Osteoblast (primary cell): ENCODE results near the gene AP1S2. TPM values are rescaled to one million over a fixed set of nuclear protein-coding genes. Genes with fewer than 3 reads are reported as not detected.

Experiments
- DNase-seq: peaks from one replicate; pipeline ENCODE4 v3.0.0; 2011; ENCODE audit warnings: low spot score, mixed read lengths; ENCODE audit not compliant: insufficient read length; ENCODE audit errors: missing footprints
- H2AFZ ChIP-seq: 2 replicates; pipeline ENCODE4 v1.6.0; 2011; ENCODE audit warnings: mild to moderate bottlenecking, low read length
- H3K27ac ChIP-seq: 2 replicates; pipeline ENCODE4 v1.5.1; 2011; ENCODE audit warnings: mild to moderate bottlenecking, low read depth, low read length, moderate library complexity
- H3K27me3 ChIP-seq: 2 replicates; pipeline ENCODE4 v1.6.0; 2012; ENCODE audit warnings: mild to moderate bottlenecking, control low read depth, inconsistent platforms, low read length, moderate library complexity; ENCODE audit not compliant: insufficient read depth
- H3K36me3 ChIP-seq: 2 replicates; pipeline ENCODE4 v1.5.1; 2011; ENCODE audit warnings: mild to moderate bottlenecking, low read length, control low read depth, moderate library complexity; ENCODE audit not compliant: insufficient read depth
- H3K4me1 ChIP-seq: 2 replicates; pipeline ENCODE4 v1.5.1; 2011; ENCODE audit warnings: mild to moderate bottlenecking, low read length, control low read depth, moderate library complexity; ENCODE audit not compliant: insufficient read depth
- H3K4me2 ChIP-seq: 2 replicates; pipeline ENCODE4 v1.6.0; 2011; ENCODE audit warnings: mild to moderate bottlenecking, low read length; ENCODE audit not compliant: insufficient read depth
- H3K4me3 ChIP-seq: fragments of 200-600 bp; sonication (generic); 3 replicates; pipeline ENCODE4 v1.5.1; 2012; ENCODE audit warnings: mild to moderate bottlenecking, low read length, inconsistent platforms; ENCODE audit not compliant: insufficient read depth
- H3K79me2 ChIP-seq: 2 replicates; pipeline ENCODE4 v1.6.0; 2012; ENCODE audit warnings: mild to moderate bottlenecking, low read length, control low read depth, inconsistent platforms; ENCODE audit not compliant: insufficient read depth
- H3K9me3 ChIP-seq: 2 replicates; pipeline ENCODE4 v1.5.1; 2011; ENCODE audit warnings: low read depth, low read length, control low read depth
- H4K20me1 ChIP-seq: 2 replicates; pipeline ENCODE4 v1.6.0; 2012; ENCODE audit warnings: mild to moderate bottlenecking, low read length, control low read depth; ENCODE audit not compliant: insufficient read depth
- CTCF ChIP-seq: IDR thresholded peaks from 2 replicates; pipeline ENCODE4 v1.5.1; 2011; ENCODE audit warnings: mild to moderate bottlenecking, low read depth, low read length, moderate library complexity; ENCODE audit errors: extremely low read depth
- total RNA-seq: library from RNA; depleted of rRNA; stranded (reverse); fragments of >200 nt; gene quantifications from 2 replicates; pipeline ENCODE4 v1.2.3, GENCODE V29; 2012

The AP1S2 gene
- 14.8 and 15.9 TPM in 2 replicates for total RNA-seq

- no peaks in the 10 kb centered on the region for H3K9me3 ChIP-seq
- TF ChIP-seq CTCF: no peak
- peak within 1 kb of the TSS; percentile 31 for H3K27ac ChIP-seq
- H4K20me1 ChIP-seq: no peaks in the 10 kb centered on the region
- H3K4me2 ChIP-seq: peak within 1 kb of the TSS; percentile 98
- peaks cover 2% of the 10 kb centered on the region for H3K79me2 ChIP-seq
- peak within 1 kb of the TSS; percentile 99 for H2AFZ ChIP-seq
- peaks cover 26% of the 10 kb centered on the region for H3K27me3 ChIP-seq
- no peaks in the 10 kb centered on the region for H3K36me3 ChIP-seq
- H3K4me1 ChIP-seq: peaks cover 7% of the 10 kb centered on the region
- DNase-seq: peak; percentile 99
- H3K4me3 ChIP-seq: peak within 1 kb of the TSS; percentile 81
Measured at GRCh38 chrX:15854712-15855567, at the start of gene AP1S2. AP1S2 (minus strand) TSS chrX:15854813; CDS start chrX:15852524, 2,289 bp downstream.

GRCh38 chrX:15903186-15903681 lies 48.6 kb upstream of the AP1S2 start:
- H3K4me3 ChIP-seq: no peak overlapping the region
- DNase-seq: no peak
- peaks cover 8% of the 10 kb centered on the region for H3K27me3 ChIP-seq
- H2AFZ ChIP-seq: no peak overlapping the region
- no peaks in the 10 kb centered on the region for H4K20me1 ChIP-seq
- H3K9me3 ChIP-seq: no peaks in the 10 kb centered on the region
- H3K4me1 ChIP-seq: no peaks in the 10 kb centered on the region
- H3K79me2 ChIP-seq: no peaks in the 10 kb centered on the region
- no peak overlapping the region for H3K4me2 ChIP-seq
- no peak for TF ChIP-seq CTCF
- H3K36me3 ChIP-seq: no peaks in the 10 kb centered on the region
- H3K27ac ChIP-seq: no peak overlapping the region

- DNase-seq: no peak
- H3K4me2 ChIP-seq: no peak overlapping the region
- H3K9me3 ChIP-seq: no peaks in the 10 kb centered on the region
- H3K36me3 ChIP-seq: no peaks in the 10 kb centered on the region
- TF ChIP-seq CTCF: no peak
- no peaks in the 10 kb centered on the region for H3K79me2 ChIP-seq
- H3K4me3 ChIP-seq: no peak overlapping the region
- no peaks in the 10 kb centered on the region for H3K4me1 ChIP-seq
- H3K27me3 ChIP-seq: peaks cover 5% of the 10 kb centered on the region
- H4K20me1 ChIP-seq: no peaks in the 10 kb centered on the region
- H3K27ac ChIP-seq: no peak overlapping the region
- no peak overlapping the region for H2AFZ ChIP-seq
Measured at GRCh38 chrX:15895334-15895733, 40.7 kb upstream of the AP1S2 start.

GRCh38 chrX:15894724-15895123 lies 40.1 kb upstream of the AP1S2 start:
- no peak for DNase-seq
- H2AFZ ChIP-seq: no peak overlapping the region
- no peak for TF ChIP-seq CTCF

More at GRCh38 chrX:15894724-15895123, 40.1 kb upstream of the AP1S2 start:
- no peaks in the 10 kb centered on the region for H4K20me1 ChIP-seq
- H3K27me3 ChIP-seq: peaks cover 5% of the 10 kb centered on the region
- no peaks in the 10 kb centered on the region for H3K79me2 ChIP-seq
- no peaks in the 10 kb centered on the region for H3K36me3 ChIP-seq
- H3K4me2 ChIP-seq: no peak overlapping the region
- no peak overlapping the region for H3K27ac ChIP-seq
- no peaks in the 10 kb centered on the region for H3K9me3 ChIP-seq
- no peak overlapping the region for H3K4me3 ChIP-seq
- H3K4me1 ChIP-seq: no peaks in the 10 kb centered on the region
